RWPE2 (cell line): Measurements from ENCODE around the gene SMPDL3B.
A peak's percentile ranks its signal among the peaks of the same experiment; 100 is the strongest.

Experiments used
- ATAC-seq: fragments of 200-7000 bp; cut with Tn5 transposase; 3 replicates; pipeline ENCODE4 v1.9.1; 2021; ENCODE audit warnings: low read depth
- DNase-seq: peaks from one replicate; pipeline ENCODE4 v3.0.0-alpha.2; 2020; ENCODE audit warnings: low spot score
- H3K27ac ChIP-seq: fragments of 450-650 bp; 2 replicates; pipeline ENCODE4 v1.5.1; 2017; ENCODE audit warnings: mild to moderate bottlenecking; ENCODE audit not compliant: poor library complexity, severe bottlenecking
- H3K27me3 ChIP-seq: fragments of 250-450 bp; sonication (Bioruptor Pico); 2 replicates; pipeline ENCODE4 v1.5.1; 2021; ENCODE audit warnings: mild to moderate bottlenecking, moderate library complexity; ENCODE audit not compliant: insufficient read depth, poor library complexity, severe bottlenecking
- H3K36me3 ChIP-seq: fragments of 250-450 bp; sonication (Bioruptor Pico); 2 replicates; pipeline ENCODE4 v1.5.1; 2020; ENCODE audit warnings: low read depth, mild to moderate bottlenecking, moderate library complexity
- H3K4me1 ChIP-seq: fragments of 250-450 bp; sonication (Bioruptor Pico); 2 replicates; pipeline ENCODE4 v1.5.1; 2021; ENCODE audit warnings: mild to moderate bottlenecking, moderate library complexity; ENCODE audit not compliant: insufficient read depth, poor library complexity, severe bottlenecking
- H3K4me3 ChIP-seq: fragments of 250-450 bp; sonication (Bioruptor Pico); 2 replicates; pipeline ENCODE4 v1.5.1; 2021; ENCODE audit warnings: mild to moderate bottlenecking, moderate library complexity; ENCODE audit not compliant: severe bottlenecking
- H3K9me3 ChIP-seq: fragments of 250-450 bp; sonication (Bioruptor Pico); 2 replicates; pipeline ENCODE4 v1.5.1; 2021; ENCODE audit warnings: mild to moderate bottlenecking, moderate library complexity; ENCODE audit not compliant: severe bottlenecking
- CTCF ChIP-seq: fragments of 450-650 bp; IDR thresholded peaks from one replicate; pipeline ENCODE4 v1.5.1; 2017; ENCODE audit warnings: mild to moderate bottlenecking, moderate library complexity; ENCODE audit not compliant: poor library complexity, severe bottlenecking

Gene SMPDL3B

GRCh38 chr1:27912429-27912828 is 22.4 kb upstream of the SMPDL3B start:
- H3K9me3 ChIP-seq, result no peaks in the 10 kb centered on the region
- no peaks in the 10 kb centered on the region for H3K27me3 ChIP-seq
- no peak for TF ChIP-seq CTCF
- ATAC-seq (no peak), DNase-seq (no peak)
- no peak overlapping the region for H3K4me3 ChIP-seq
- H3K4me1 ChIP-seq, result peaks cover 4% of the 10 kb centered on the region
- peaks cover 63% of the 10 kb centered on the region for H3K36me3 ChIP-seq
- no peak overlapping the region for H3K27ac ChIP-seq

- H3K27ac ChIP-seq, result no peak overlapping the region
- H3K4me1 ChIP-seq, result peaks cover 4% of the 10 kb centered on the region
- ATAC-seq (no peak), DNase-seq (no peak)
- no peak for TF ChIP-seq CTCF
- H3K27me3 ChIP-seq, result no peaks in the 10 kb centered on the region
- no peaks in the 10 kb centered on the region for H3K9me3 ChIP-seq
- H3K36me3 ChIP-seq, result peaks cover 36% of the 10 kb centered on the region
- H3K4me3 ChIP-seq, result no peak overlapping the region
Measured at GRCh38 chr1:27915082-27915575, 19.7 kb upstream of the SMPDL3B start.

- H3K27ac ChIP-seq, result no peak overlapping the region
- H3K27me3 ChIP-seq, result no peaks in the 10 kb centered on the region
- DNase-seq, result no peak
- no peaks in the 10 kb centered on the region for H3K9me3 ChIP-seq
- no peak overlapping the region for H3K4me3 ChIP-seq
- H3K36me3 ChIP-seq, result no peaks in the 10 kb centered on the region
- ATAC-seq, result no peak
- no peaks in the 10 kb centered on the region for H3K4me1 ChIP-seq
- TF ChIP-seq CTCF, result no peak
Measured at GRCh38 chr1:27922272-27922671, 12.5 kb upstream of the SMPDL3B start.

GRCh38 chr1:27928216-27928954 is 6.4 kb upstream of the SMPDL3B start:
- TF ChIP-seq CTCF, result no peak
- H3K4me1 ChIP-seq, result no peaks in the 10 kb centered on the region
- no peak overlapping the region for H3K27ac ChIP-seq
- no peaks in the 10 kb centered on the region for H3K27me3 ChIP-seq
- peak; percentile 35; the same call in 1 of the 3 replicates for ATAC-seq
- no peaks in the 10 kb centered on the region for H3K36me3 ChIP-seq
- H3K4me3 ChIP-seq, result no peak overlapping the region
- no peaks in the 10 kb centered on the region for H3K9me3 ChIP-seq
- no peak for DNase-seq

- no peak for ATAC-seq
- no peaks in the 10 kb centered on the region for H3K36me3 ChIP-seq
- no peaks in the 10 kb centered on the region for H3K27me3 ChIP-seq
- no peaks in the 10 kb centered on the region for H3K9me3 ChIP-seq
- no peak overlapping the region for H3K27ac ChIP-seq
- H3K4me1 ChIP-seq, result no peaks in the 10 kb centered on the region
- DNase-seq, result no peak
- TF ChIP-seq CTCF, result no peak
- H3K4me3 ChIP-seq, result no peak overlapping the region
Measured at GRCh38 chr1:27931184-27931583, 3.6 kb upstream of the SMPDL3B start.
